ENCODE results near the gene ADAMTS9.

GRCh38 chr3:64732576-64732975 is 44.8 kb upstream of the ADAMTS9 start:
- no peak for TF ChIP-seq CTCF (IDR thresholded peaks at IDR 0.05)
- no peak for TF ChIP-seq POLR2A (IDR thresholded peaks at IDR 0.05)

Data from heart left ventricle (tissue), 13 donors.